ENCODE measurements around the gene STX19.
"Not testable (repeated sequence)": the region's sequence is repeated elsewhere in the genome, so short reads cannot be mapped to it uniquely, and the experiment has no call there.

Gene STX19, protein sequence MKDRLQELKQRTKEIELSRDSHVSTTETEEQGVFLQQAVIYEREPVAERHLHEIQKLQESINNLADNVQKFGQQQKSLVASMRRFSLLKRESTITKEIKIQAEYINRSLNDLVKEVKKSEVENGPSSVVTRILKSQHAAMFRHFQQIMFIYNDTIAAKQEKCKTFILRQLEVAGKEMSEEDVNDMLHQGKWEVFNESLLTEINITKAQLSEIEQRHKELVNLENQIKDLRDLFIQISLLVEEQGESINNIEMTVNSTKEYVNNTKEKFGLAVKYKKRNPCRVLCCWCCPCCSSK

GRCh38 chr3:94028093-94028837, at the start of gene STX19:
Gene STX19, minus strand, starts transcription at chr3:94028597. Its CDS starts 13,328 bp downstream, at chr3:94015269.
- DNase-seq = no peak

DNA sequence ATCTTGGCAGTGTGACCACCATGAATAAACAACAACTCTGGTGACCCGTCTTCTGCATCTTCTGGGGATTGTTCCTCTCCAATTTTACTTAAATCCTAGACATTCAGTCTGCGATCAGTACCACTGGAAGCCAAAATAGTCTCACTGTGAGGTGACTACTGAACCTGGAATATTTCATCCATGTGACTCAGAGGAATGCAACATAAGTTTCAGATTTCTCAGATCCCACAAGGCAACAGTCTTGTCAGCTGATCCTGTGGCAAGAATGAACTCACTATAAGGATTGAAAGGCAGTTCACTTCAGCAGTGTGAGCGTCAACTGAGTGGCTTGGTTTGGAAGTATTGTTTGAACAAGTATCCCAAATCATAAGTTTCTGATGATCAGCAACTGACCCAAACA, 47.7 kb upstream of the STX19 start:
- DNase-seq = no peak

DNA sequence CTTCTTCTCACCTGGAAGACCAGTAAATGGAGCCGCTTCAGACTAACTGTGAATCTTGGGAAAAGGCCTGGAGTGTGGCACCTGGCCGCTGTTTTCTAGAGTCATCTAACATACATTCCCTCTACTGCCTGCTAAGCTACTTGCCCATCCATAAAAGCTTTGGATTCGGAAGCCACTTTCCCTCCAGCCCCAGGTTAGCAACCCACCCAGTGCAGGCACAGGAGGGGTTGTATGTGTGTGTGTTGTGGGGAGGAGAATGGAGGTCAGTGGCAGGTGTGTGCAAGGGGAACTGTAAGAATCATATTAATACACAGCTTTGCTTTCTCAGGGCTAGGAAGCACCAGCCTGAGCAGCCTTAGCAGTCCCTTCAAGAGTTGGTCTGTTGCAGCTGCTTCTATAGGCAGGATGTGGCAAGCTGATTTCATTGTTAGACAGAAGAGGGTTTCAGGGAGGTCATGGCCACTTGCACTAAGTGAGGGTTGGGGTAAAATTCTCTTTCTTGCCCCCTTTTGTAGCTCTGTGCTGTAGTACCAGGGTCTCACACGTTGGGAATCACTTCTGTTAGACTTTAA, 43.4 kb upstream of the STX19 start:
- no peak for DNase-seq

DNA sequence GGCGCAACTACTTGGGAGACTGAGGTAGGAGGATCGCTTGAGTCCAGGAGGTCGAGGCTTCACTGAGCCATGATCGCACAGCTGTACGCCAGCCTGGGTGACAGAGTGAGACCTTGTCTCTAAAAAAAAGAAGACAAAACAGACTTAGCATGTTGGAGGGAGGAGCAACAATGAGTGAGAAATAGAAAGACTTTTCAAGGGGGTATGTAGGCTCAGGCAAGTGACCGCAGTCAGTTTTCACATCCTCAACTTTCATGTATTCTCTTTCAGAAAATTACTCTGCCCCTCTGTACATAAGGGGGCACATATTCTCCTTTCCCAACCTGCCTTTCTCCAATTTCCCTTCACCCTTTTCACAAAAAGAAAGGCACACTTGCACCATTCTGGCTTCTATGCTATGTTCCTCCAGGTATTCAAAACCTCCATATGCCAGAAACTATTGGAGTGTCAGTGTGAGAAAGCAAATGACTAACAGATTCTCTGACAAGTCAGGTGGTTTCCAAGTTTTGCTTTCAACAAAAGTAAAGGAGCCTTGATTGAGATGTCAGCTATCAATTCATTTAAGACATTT, 42.0 kb upstream of the STX19 start:
- DNase-seq = no peak

- no peak for DNase-seq
Observed at GRCh38 chr3:94069194-94069813, 40.9 kb upstream of the STX19 start.

DNA sequence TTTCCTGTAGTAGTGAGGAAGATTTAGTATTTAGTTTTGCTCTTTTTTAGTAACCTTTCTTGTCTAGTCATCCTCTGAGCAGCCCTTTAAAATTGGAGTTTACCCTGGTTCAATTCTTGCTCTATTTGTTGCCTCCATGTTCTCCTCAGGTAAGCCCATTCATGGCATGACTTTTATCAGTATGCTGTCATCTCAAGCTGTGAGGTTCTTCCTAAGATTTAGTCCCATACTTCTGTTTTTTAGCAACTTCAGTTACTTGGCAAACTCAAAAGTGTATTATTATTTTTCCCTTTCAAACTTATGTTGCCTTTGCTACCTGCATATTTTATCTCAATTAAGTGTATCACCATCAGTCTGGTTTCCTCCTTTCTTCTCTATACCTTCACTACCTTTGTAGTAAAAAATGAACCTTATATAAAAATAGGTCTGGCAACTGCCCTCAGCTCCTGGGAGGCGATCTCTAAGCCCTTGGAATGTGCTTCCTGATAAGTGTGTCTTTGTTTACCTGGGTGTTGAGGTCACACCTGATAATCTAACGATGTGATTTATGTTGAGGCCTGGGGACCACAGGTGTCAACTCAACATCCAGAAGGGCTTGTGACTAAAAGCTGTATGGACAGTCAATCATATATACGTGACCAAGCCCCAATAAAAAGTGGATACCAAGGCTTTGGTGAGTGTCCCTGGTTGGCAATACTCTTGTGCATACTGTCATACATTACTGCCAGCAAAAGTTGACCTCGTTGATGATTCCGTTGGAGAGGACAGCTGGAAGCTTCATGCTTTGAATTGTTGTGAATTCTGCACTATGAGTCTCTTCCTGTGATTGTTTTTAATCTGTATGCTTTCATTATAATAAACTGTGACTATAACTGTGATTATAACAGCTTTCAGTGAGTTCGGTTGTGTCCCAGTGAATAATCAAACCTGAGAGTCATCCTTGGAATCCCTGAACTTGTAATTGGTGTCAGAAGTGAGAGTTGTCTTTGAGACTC, 38.4 kb upstream of the STX19 start:
- no peak for DNase-seq

GRCh38 chr3:94065819-94066480, 37.6 kb upstream of the STX19 start:
- no peak for DNase-seq

DNA sequence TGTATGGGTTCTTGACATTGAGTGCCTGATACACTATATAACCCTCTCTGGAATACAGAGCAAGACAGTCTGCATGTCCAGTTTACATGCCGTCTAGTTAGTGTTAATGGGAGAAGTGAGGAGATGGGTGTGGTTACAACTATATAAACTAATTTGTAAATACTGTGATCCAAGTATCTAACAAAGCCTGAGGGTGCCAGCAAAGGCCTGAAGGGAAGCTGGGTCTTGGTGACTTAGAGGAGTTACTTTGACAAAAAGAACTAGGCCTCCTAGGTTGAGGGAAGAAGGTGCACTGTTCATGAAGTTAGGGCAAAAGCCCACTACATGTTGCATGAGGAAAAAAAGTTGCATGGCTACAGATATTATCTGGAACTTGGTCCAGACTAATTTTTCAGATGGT, 36.7 kb upstream of the STX19 start:
- DNase-seq = no peak

GRCh38 chr3:94064243-94064860, 36.0 kb upstream of the STX19 start:
- no peak for DNase-seq

DNA sequence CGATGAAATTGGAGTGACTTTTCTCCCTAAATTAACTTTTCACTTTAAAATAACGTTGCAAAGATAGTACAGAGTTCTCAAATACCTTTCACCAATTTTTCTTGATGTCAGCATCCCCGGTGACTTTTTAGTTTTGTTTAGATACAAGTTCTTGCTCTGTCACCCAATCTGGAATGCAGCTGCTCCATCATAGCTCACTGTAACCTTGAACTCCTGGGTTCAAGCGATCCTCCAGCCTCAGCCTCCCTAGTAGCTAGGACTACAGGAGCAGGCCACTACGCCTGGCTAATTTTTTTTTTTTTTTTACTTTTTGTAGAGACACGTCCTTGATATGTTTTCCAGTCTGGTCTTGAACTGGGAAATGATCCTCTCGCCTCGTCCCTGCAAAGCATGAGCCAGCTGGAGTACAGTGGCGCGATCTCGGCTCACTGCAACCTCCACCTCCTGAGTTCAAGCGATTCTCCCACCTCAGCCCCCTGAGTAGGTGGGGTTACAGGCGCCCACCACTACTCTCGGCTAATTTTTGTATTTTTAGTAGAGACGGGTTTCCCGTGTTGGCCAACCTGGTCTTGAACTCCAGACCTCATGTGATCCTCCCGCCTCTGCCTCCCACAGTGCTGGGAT, 35.2 kb upstream of the STX19 start:
- DNase-seq = no peak

- DNase-seq = peak; percentile 98
Observed at GRCh38 chr3:94062513-94063404, 34.4 kb upstream of the STX19 start, which contains the start of the genes DHFR2 and NSUN3. Gene DHFR2, minus strand, starts transcription at chr3:94062916. Its CDS starts 1,405 bp downstream, at chr3:94061511. Gene NSUN3, plus strand, starts transcription at chr3:94063061. Its CDS starts 66 bp downstream, at chr3:94063127.

- DNase-seq = no peak
Observed at GRCh38 chr3:94061297-94061696, 32.9 kb upstream of the STX19 start.

DNA sequence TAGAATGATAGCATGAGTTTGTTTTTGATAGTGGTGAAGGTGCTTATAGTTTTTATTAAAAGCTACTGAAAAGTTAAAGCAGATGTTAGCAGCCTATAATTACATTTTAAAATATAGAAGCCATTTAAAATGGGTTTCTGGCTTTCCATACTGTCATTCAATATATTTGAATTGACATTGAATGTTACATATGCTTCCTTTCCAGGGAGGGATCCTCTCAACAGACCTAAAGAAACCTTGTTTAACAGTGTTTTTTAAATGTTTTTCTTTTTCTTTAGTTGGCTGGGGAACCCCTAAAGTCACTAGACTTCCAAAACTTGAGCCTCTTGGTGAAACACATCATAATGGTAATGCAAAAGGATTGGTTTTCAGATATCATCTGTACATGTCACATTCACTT, 22.1 kb upstream of the STX19 start:
- DNase-seq = no peak

DNA sequence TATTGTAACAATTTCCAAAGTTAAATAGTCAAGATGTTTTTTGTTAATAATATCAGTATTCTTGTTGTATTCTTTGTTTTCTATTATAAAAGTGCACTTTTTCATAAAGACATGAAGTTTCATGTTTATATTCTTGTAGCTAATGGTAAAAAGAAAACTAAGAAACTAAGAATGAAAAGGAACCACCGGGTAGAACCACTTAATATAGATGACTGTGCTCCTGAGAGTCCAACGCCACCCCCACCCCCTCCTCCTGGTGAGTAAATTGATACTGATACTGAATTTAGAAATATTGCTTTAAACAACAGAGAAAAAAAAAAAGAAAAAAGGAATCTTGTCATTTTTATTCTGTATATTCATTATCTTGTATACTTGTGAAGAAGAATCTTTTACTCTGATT, 20.9 kb upstream of the STX19 start:
- no peak for DNase-seq

GRCh38 chr3:94046533-94046932, 18.1 kb upstream of the STX19 start:
- DNase-seq = no peak

- not testable (repeated sequence) for DNase-seq
Observed at GRCh38 chr3:94044100-94044936, 15.9 kb upstream of the STX19 start.

- DNase-seq = no peak
Observed at GRCh38 chr3:94043285-94043684, 14.9 kb upstream of the STX19 start.

- DNase-seq = peak; percentile 41
Observed at GRCh38 chr3:94036909-94037507, 8.6 kb upstream of the STX19 start.

All from NCI-H226 (cell line).